Rectal smooth muscle tissue (tissue), 1 donor: ENCODE measurements around the gene CDYL2.
"Not testable (repeated sequence)": the region's sequence is repeated elsewhere in the genome, so short reads cannot be mapped to it uniquely, and the experiment has no call there.

ENCODE experiments used
- H3K27ac ChIP-seq: one replicate; pipeline ENCODE4 v1.7.0; 2013; ENCODE audit warnings: low read depth, low read length, inconsistent platforms
- H3K27me3 ChIP-seq: one replicate; pipeline ENCODE4 v1.7.0; 2013; ENCODE audit warnings: low read length; ENCODE audit not compliant: control insufficient read depth, insufficient read depth
- H3K36me3 ChIP-seq: one replicate; pipeline ENCODE4 v1.7.0; 2013; ENCODE audit warnings: low read length; ENCODE audit not compliant: control insufficient read depth, insufficient read depth
- H3K4me1 ChIP-seq: one replicate; pipeline ENCODE4 v1.7.0; 2013; ENCODE audit warnings: low read length; ENCODE audit not compliant: control insufficient read depth, insufficient read depth
- H3K4me3 ChIP-seq: one replicate; pipeline ENCODE4 v1.7.0; 2013; ENCODE audit warnings: low read length
- H3K9ac ChIP-seq: one replicate; pipeline ENCODE4 v1.7.0; 2013; ENCODE audit warnings: low read length

CDYL2 gene

DNA sequence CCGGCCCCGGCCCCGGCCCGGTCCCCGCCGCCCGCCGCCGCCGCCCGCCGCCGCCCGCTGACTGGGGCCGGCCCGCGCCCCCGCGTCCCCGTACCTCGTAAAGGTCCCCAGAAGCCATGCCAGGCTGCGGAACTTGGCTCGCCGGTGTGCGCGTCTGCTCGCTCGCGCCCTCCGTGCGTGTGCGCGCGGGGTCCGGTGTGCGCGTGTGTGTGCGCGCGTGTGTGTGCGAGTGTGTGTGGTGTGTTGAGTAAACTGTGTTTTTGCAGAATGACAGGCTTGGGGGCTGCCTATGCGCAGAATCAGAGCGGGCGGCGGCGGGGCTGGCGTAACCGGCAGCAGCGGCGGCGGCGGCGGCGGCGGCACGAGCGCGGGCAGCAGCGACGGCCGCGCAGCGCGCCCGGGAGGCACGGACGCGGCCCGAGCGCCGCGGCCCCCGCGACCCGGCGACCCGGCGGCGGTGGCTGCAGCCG, 307 bp downstream of the CDYL2 start:
- Histone ChIP-seq H3K27ac (no peak overlapping the region), H3K9ac (no peak overlapping the region)

DNA sequence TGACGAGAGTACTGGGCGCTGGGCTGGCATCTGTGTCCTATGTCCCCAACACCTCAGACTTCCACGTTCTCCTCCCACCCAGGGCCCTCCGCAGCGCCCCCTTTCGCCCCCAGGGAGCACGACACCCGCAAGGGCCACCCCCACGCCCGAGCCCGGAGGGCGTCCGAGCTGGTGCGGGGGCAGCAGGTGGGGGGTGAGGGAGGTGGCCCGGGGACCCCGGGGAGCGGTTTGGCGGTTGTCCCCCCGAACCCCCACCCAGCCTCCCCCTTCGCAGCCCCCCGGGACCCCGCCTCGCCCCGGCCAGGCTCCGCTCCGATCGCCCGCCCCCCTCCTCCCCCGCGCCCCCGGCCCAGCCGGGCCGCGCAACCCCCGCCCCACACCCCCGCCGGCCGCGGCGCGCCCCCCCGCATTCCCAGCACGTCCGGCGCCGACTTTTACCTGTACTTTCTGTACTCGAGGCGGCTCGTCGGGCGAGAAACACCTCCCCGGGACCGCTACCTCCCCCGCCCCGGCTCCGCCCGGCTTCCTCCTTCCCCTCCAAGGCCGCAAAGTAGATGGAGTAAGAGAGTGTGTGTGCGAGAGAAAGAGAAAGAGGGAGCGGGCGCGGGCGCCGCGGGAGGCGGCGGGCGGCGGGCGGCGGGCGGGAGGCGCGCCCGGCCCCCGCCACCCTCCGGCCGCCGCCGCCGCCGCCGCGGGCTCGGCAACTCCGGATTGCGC, 901 bp downstream of the CDYL2 start:
- Histone ChIP-seq H3K4me3 (peak overlapping the region; percentile 57), H3K27me3 (no peaks in the 10 kb centered on the region), H3K9ac (no peak overlapping the region), H3K27ac (no peak overlapping the region), H3K4me1 (no peaks in the 10 kb centered on the region), H3K36me3 (no peaks in the 10 kb centered on the region)

More for the DNA sequence above, 307 bp downstream of the CDYL2 start:
- Histone ChIP-seq H3K27me3 (no peaks in the 10 kb centered on the region), H3K36me3 (no peaks in the 10 kb centered on the region), H3K4me3 (peak overlapping the region; percentile 85), H3K4me1 (no peaks in the 10 kb centered on the region)

DNA sequence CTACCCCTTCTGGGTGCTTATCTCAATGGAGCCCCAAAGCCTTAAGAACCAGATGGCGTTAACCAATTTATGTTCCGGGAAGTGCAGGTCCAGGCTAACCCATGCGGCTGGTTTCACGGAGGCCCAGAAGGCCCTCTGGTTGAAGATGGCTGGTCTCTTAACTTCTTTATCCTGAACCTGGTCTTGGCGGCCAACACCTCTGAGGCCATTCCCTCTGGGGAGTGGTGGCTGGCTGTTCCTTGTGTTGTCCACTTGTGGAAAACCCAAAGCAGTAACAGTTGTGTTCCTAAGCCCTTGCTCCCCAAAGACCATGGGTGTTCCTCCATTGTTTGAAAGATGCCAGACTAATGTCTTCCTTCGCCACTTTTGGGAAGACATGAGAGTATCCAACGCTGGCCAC, 1.5 kb downstream of the CDYL2 start:
- no peaks in the 10 kb centered on the region for H3K27me3 ChIP-seq
- H3K36me3 ChIP-seq = no peaks in the 10 kb centered on the region
- H3K4me1 ChIP-seq = no peaks in the 10 kb centered on the region
- no peak overlapping the region for H3K9ac ChIP-seq
- H3K4me3 ChIP-seq = no peak overlapping the region
- no peak overlapping the region for H3K27ac ChIP-seq

DNA sequence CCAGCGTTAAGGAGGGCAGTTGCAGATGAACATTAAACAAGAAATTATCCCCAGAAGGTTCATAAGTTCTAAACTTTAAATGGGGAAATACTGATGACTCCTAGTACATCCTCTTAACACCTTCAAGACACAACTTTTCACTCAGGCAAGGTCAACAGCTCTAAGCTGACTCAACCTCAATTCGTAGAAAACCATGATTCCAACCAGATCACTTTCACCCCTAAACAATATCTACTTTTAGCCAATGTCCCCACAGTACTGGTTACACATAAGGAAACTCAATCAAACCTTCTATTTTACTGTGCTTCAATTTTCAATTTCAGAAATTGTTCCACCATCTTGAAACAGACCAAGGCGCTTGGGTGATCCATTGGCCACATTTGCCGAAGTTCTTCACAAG, 2.3 kb downstream of the CDYL2 start:
- Histone ChIP-seq H3K36me3 (no peaks in the 10 kb centered on the region), H3K4me3 (no peak overlapping the region), H3K4me1 (no peaks in the 10 kb centered on the region), H3K9ac (no peak overlapping the region), H3K27me3 (no peaks in the 10 kb centered on the region), H3K27ac (no peak overlapping the region)

DNA sequence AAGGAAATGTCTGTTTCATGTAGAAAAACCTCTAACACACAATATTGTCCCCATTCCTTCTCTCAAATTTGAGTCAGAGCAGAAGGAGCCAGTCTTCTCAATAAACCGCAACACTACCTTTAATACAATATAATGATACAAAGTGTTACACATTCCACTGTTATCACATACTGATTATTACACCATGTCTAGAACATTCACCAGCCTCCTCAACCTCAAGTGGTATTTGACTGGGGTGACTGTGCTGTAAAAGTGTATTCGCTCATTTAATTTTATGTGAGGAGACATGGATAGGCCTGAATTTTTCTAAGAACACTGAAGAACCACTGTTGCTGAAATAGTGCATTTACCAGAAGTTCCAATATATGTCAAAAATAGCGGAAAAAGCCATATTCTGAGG, 10.3 kb downstream of the CDYL2 start:
- Histone ChIP-seq H3K4me3 (no peak overlapping the region), H3K9ac (no peak overlapping the region), H3K36me3 (no peaks in the 10 kb centered on the region), H3K27ac (no peak overlapping the region), H3K27me3 (no peaks in the 10 kb centered on the region), H3K4me1 (no peaks in the 10 kb centered on the region)

DNA sequence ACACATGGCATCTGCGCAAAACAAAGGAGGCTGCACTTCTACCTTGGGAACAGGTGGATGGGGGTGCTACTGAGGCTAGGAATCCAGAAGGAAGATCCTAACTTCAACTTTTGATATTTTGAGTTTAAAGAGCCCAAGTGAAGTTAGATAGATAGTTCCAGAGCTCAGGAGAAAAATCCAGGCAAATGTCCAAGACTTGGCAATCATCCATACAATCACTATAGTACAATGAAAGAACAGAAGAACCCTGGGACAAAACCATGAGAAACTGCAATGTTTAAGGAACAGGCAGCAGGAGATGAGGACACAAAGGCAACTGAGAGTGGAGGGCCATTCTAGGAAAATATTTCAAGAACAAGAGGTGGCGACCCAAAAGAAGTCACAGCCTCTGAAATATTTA, 12.4 kb downstream of the CDYL2 start:
- H3K4me1 ChIP-seq = no peaks in the 10 kb centered on the region
- no peak overlapping the region for H3K9ac ChIP-seq
- H3K36me3 ChIP-seq = no peaks in the 10 kb centered on the region
- no peak overlapping the region for H3K4me3 ChIP-seq
- H3K27me3 ChIP-seq = no peaks in the 10 kb centered on the region
- no peak overlapping the region for H3K27ac ChIP-seq

DNA sequence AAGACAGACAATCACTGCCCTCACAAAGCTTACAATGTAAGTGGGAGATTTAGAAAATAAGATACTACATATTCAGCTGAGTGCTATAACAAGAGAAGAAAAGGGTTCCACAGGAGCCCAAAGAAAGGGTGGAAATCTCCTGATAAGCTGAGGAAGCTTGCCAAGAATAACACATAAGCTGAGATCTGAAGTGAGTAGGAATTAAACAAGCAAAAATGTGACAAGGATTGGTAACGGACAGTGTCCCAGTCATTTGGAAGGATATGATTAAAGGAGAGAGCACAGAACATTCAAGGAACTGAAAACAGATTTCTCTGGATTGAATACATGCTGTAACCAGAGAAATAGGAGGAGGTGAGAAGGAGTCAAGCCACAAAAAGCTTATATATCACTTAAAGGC, 13.0 kb downstream of the CDYL2 start:
- H3K4me3 ChIP-seq = no peak overlapping the region
- H3K36me3 ChIP-seq = no peaks in the 10 kb centered on the region
- H3K27ac ChIP-seq = no peak overlapping the region
- no peak overlapping the region for H3K9ac ChIP-seq
- H3K27me3 ChIP-seq = no peaks in the 10 kb centered on the region
- H3K4me1 ChIP-seq = no peaks in the 10 kb centered on the region

DNA sequence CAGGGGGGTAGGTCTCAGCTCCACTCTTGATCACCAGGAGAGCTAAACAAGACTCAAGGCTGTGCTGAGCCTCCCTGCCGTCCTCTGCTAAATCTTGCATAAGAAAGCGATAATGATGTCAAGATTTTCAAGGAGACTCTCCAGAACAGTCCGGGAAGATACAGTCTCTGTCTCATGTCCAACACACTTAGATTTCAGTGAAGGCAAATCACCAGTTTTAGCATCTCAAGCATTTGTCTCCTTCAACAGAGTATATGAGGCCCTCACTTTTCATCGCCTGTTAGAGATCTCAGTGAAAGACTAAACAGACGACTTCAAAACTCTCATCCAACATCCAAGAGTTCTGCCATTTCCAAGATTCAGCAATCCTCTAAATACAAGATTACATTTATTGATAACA, 13.6 kb downstream of the CDYL2 start:
- Histone ChIP-seq H3K4me1 (no peaks in the 10 kb centered on the region), H3K27ac (no peak overlapping the region), H3K36me3 (no peaks in the 10 kb centered on the region), H3K27me3 (no peaks in the 10 kb centered on the region), H3K4me3 (no peak overlapping the region), H3K9ac (no peak overlapping the region)

DNA sequence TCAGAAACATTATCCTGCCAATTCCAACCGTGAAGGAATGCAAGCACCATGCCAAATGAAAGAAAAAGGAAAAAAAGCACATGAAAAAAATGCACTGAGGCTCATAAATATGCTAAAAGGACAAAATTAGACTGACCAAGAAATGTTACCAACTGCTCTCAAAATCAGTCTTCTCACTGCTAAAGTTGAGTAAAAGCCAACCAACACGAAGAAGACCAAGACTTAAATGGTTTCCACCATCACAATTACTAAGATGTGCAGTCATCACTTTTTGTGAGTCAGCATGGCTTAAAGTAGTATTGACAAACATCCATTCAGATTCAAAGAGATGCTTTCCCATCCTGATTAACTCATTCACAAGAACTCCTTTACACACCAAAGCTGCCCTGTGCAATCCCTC, 16.4 kb downstream of the CDYL2 start:
- Histone ChIP-seq H3K27ac (no peak overlapping the region), H3K4me1 (no peaks in the 10 kb centered on the region), H3K4me3 (no peak overlapping the region), H3K27me3 (no peaks in the 10 kb centered on the region), H3K9ac (no peak overlapping the region), H3K36me3 (no peaks in the 10 kb centered on the region)

DNA sequence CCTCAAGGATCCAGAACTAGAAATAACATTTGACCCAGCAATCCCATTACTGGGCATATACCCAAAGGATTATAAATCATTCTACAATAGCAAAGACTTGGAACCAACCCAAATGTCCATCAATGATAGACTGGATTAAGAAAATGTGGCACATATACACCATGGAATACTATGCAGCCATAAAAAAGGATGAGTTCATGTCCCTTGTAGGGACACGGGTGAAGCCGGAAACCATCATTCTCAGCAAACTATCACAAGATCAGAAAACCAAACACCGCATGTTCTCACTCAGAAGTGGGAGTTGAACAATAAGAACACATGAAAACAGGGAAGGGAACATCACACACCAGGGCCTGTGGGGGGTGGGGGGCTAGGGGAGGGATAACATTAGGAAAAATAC, 17.8 kb downstream of the CDYL2 start:
- H3K36me3 ChIP-seq, H3K9ac ChIP-seq, H3K27ac ChIP-seq, H3K4me1 ChIP-seq, H3K4me3 ChIP-seq, H3K27me3 ChIP-seq: not testable (repeated sequence)

DNA sequence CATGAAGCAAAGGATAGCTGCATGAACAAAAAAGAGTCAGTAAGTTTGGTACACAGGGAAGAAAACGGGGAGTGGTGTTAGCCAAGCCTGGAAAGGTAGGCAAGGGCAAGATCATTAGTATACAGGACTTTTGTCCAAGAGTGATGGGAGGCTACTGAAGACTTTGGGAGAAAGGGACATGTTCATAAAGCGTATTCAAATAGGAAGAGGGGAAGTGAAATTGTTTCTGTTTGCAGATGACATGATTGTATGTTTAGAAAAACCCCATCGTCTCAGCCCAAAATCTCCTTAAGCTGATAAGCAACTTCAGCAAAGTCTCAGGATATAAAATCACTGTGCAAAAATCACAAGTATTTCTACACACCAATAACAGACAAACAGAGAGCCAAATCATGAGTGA, 19.4 kb downstream of the CDYL2 start:
- H3K27ac ChIP-seq = no peak overlapping the region
- no peaks in the 10 kb centered on the region for H3K36me3 ChIP-seq
- no peaks in the 10 kb centered on the region for H3K4me1 ChIP-seq
- H3K27me3 ChIP-seq = no peaks in the 10 kb centered on the region
- no peak overlapping the region for H3K9ac ChIP-seq
- H3K4me3 ChIP-seq = no peak overlapping the region

DNA sequence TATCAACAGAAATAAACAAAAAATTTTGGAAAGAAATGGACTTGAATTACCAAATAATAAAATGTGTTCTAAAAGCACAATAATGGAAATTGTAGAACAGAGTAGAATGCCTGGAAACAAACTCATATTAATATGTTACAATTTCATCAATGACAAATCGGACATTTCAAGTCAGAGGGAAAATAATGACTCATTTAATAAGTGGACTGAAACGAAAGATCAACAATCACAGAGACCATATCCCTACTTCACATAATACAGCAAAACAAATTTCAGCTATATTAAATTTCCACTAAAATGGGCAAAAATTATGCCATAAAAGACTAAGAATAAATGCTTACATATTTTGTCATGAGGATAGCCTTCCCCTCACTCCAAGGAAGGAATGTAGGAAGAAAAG, 25.7 kb downstream of the CDYL2 start:
- Histone ChIP-seq H3K4me1 (no peaks in the 10 kb centered on the region), H3K27ac (no peak overlapping the region), H3K36me3 (no peaks in the 10 kb centered on the region), H3K27me3 (no peaks in the 10 kb centered on the region), H3K4me3 (no peak overlapping the region), H3K9ac (no peak overlapping the region)

DNA sequence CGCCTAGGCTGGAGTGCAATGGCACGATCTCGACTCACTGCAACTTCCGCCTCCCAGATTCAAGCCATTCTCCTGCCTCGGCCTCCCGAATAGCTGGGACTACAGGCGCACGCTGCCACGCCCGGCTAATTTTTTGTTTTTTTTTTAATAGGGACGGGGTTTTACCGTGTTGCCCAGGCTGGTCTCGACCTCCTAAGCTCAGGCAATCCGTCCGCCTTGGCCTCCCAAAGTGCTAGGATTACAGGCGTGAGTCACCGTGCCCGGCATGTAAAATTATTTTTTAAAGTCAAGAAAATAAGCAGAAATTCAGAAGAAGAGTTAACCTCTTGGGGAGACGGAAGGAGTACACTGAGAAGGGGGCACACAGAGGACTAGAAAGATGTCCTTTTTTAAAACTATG, 27.5 kb downstream of the CDYL2 start:
- Histone ChIP-seq H3K4me3 (no peak overlapping the region), H3K36me3 (no peaks in the 10 kb centered on the region), H3K9ac (no peak overlapping the region), H3K27ac (no peak overlapping the region), H3K27me3 (no peaks in the 10 kb centered on the region), H3K4me1 (no peaks in the 10 kb centered on the region)
